NCI-H1417 (cell line): ENCODE results near the gene PLEKHG3.

Experiments
- DNase-seq, 3 experiments: peaks; one replicate each; lab custom pipeline; 2025; lab: John Stamatoyannopoulos, UW

Gene PLEKHG3

GRCh38 chr14:64746298-64747250 is 42.4 kb downstream of the PLEKHG3 start:
- no peak for DNase-seq

GRCh38 chr14:64747327-64747726 is 43.1 kb downstream of the PLEKHG3 start:
- DNase-seq, result no peak

GRCh38 chr14:64748521-64748920 is 44.3 kb downstream of the PLEKHG3 start:
- no peak for DNase-seq

- no peak for DNase-seq
These were observed 44.9 kb downstream of the PLEKHG3 start for GRCh38 chr14:64748995-64749714.

- DNase-seq, result no peak
These were observed 48.7 kb downstream of the PLEKHG3 start for GRCh38 chr14:64752909-64753308.

GRCh38 chr14:64753374-64753773 is 49.1 kb downstream of the PLEKHG3 start:
- DNase-seq, result no peak

- no peak for DNase-seq
These were observed 49.8 kb downstream of the PLEKHG3 start for GRCh38 chr14:64753999-64754398.

GRCh38 chr14:64754685-64755084 is 50.5 kb downstream of the PLEKHG3 start:
- no peak for DNase-seq

GRCh38 chr14:64755781-64756221 is 51.6 kb downstream of the PLEKHG3 start:
- peak in 1 of 3 experiments; percentile 79 for DNase-seq

GRCh38 chr14:64756712-64757111 is 52.5 kb downstream of the PLEKHG3 start:
- no peak for DNase-seq

- DNase-seq, result no peak
These were observed 53.4 kb downstream of the PLEKHG3 start for GRCh38 chr14:64757601-64758000.

GRCh38 chr14:64758025-64758521 is 53.8 kb downstream of the PLEKHG3 start:
- peak in 2 of 3 experiments; percentile 24 to 42 for DNase-seq

GRCh38 chr14:64758691-64759554 is 54.7 kb downstream of the PLEKHG3 start:
- peak in 1 of 3 experiments; percentile 1 for DNase-seq

GRCh38 chr14:64759555-64759938 is 55.3 kb downstream of the PLEKHG3 start:
- no peak for DNase-seq

GRCh38 chr14:64760146-64760755 is 56.0 kb downstream of the PLEKHG3 start:
- peak; percentile 18 to 22 (median 20) for DNase-seq

- peak in 1 of 3 experiments; percentile 1 for DNase-seq
These were observed 56.7 kb downstream of the PLEKHG3 start for GRCh38 chr14:64760916-64761315.

- DNase-seq, result no peak
These were observed 57.3 kb downstream of the PLEKHG3 start for GRCh38 chr14:64761441-64762043.

GRCh38 chr14:64762044-64763034 is 58.1 kb downstream of the PLEKHG3 start:
- peak; percentile 82 to 92 (median 92) for DNase-seq

GRCh38 chr14:64763085-64763782 is 59.0 kb downstream of the PLEKHG3 start:
- DNase-seq, result no peak
